ENCODE results near the gene COL24A1. TPM values are rescaled to one million over a fixed set of nuclear protein-coding genes. Genes with fewer than 3 reads are reported as not detected.

COL24A1 gene
- total RNA-seq, 1 experiment from 2014 or later, result 0.35 TPM

DNA sequence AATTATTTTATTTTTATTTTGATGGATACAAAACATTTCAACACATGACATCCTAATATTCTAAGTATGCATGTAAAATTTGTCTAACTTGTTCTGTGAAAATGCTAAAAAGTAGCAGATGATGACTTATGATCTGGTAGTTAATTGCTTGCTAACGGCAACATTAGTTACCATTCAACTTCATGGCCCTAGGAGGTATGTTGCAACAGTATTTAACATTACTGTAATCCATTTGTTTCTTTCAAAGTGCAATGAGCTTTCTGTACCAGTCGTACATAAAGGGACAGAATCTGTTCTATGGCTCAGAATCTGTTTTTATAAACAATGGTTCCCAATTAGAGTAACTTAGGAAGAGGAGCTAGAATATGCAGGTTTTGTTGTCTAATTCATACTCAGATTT is 356.8 kb downstream of the COL24A1 start:
- Histone ChIP-seq H2AK5ac (ENCODE audit: insufficient read length, low read length) (no peak overlapping the region), H2BK20ac (ENCODE audit: low read depth, low read length, poor library complexity, severe bottlenecking) (no peak overlapping the region), H2AFZ (ENCODE audit: low read length) (no peak overlapping the region), H4K91ac (ENCODE audit: insufficient read length, low read depth, low read length) (no peak overlapping the region), H4K8ac (replicated peaks; ENCODE audit: insufficient read length, low read depth, low read length) (no peak overlapping the region), H3K18ac (ENCODE audit: insufficient read length, low read depth, low read length) (no peak overlapping the region), H3K27me3 (ENCODE audit: insufficient read depth, low read length) (no peaks in the 10 kb centered on the region), H3T11ph (ENCODE audit: low read length) (no peak overlapping the region), H3K79me1 (ENCODE audit: insufficient read depth, low read depth, low read length, poor library complexity, severe bottlenecking) (no peaks in the 10 kb centered on the region), H2BK5ac (ENCODE audit: insufficient read length, low read length) (no peak overlapping the region), H3K27ac (ENCODE audit: insufficient read length, low read depth, low read length) (no peak overlapping the region), H2BK120ac (ENCODE audit: low read depth, low read length, poor library complexity, severe bottlenecking) (no peak overlapping the region), H3K23me2 (ENCODE audit: insufficient read length, low read depth, low read length, poor library complexity, severe bottlenecking) (no peaks in the 10 kb centered on the region), H3K9me3 (ENCODE audit: control insufficient read depth, low read depth, low read length) (no peaks in the 10 kb centered on the region), H3K4me1 (ENCODE audit: insufficient read depth, low read length) (no peaks in the 10 kb centered on the region), H3K79me2 (ENCODE audit: insufficient read depth, low read length) (no peaks in the 10 kb centered on the region), H3K23ac (ENCODE audit: insufficient read length, low read depth, low read length) (no peak overlapping the region), H4K5ac (ENCODE audit: insufficient read length, low read depth, low read length) (no peak overlapping the region), H3K9ac (ENCODE audit: extremely low read depth, insufficient read length, low read length) (no peak overlapping the region), H3K4me2 (ENCODE audit: insufficient read depth, insufficient read length, low read length) (no peak overlapping the region), H4K20me1 (ENCODE audit: control insufficient read depth, insufficient read depth, insufficient read length) (no peaks in the 10 kb centered on the region), H3K4ac (ENCODE audit: low read depth, low read length) (no peak overlapping the region), H2BK12ac (ENCODE audit: insufficient read length, low read depth, low read length) (no peak overlapping the region), H3K56ac (ENCODE audit: insufficient read length, low read depth, low read length) (no peak overlapping the region), H3K14ac (ENCODE audit: insufficient read depth, low read length) (no peak overlapping the region), H2BK15ac (ENCODE audit: low read depth, low read length) (no peak overlapping the region)
- no peaks in the 10 kb centered on the region for H3K4me1 Mint-ChIP-seq
- DNase-seq, result no peak
- no peaks in the 10 kb centered on the region for H3K36me3 Mint-ChIP-seq (ENCODE audit: insufficient read depth in 1 of 3, low read depth in 3 of 3)
- H3K27ac Mint-ChIP-seq, result no peak overlapping the region
- no peaks in the 10 kb centered on the region for H3K27me3 Mint-ChIP-seq (ENCODE audit: low read depth)
- no peak overlapping the region for H3K4me3 Mint-ChIP-seq
- peaks cover 0 to 3% of the 10 kb centered on the region in 2 experiments; a peak in 1 of 5 replicates for H3K9me3 Mint-ChIP-seq
- no CpG with 5 or more reads among the region's 2 CpGs for WGBS (ENCODE audit: extremely low coverage, insufficient read length, low lambda C conversion rate)
- TF ChIP-seq, protein P1, sequence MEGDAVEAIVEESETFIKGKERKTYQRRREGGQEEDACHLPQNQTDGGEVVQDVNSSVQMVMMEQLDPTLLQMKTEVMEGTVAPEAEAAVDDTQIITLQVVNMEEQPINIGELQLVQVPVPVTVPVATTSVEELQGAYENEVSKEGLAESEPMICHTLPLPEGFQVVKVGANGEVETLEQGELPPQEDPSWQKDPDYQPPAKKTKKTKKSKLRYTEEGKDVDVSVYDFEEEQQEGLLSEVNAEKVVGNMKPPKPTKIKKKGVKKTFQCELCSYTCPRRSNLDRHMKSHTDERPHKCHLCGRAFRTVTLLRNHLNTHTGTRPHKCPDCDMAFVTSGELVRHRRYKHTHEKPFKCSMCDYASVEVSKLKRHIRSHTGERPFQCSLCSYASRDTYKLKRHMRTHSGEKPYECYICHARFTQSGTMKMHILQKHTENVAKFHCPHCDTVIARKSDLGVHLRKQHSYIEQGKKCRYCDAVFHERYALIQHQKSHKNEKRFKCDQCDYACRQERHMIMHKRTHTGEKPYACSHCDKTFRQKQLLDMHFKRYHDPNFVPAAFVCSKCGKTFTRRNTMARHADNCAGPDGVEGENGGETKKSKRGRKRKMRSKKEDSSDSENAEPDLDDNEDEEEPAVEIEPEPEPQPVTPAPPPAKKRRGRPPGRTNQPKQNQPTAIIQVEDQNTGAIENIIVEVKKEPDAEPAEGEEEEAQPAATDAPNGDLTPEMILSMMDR (conservative IDR thresholded peaks at IDR 0.05), result no peak
